OCI-LY7 (cell line): ENCODE measurements around the gene RBL2. TPM values are rescaled to one million over a fixed set of nuclear protein-coding genes. Genes with fewer than 3 reads are reported as not detected.

Source experiments
- BruUV-seq: library from RNA; stranded (reverse); fragments of 400-500 nt; replicated peaks from 2 replicates; lab custom pipeline; 2021; lab: Mats Ljungman, UMichigan
- CTCF ChIA-PET: fragments of 300-600 bp; sonication (Branson Sonifier 250); formaldehyde crosslinking; loops from one replicate; lab custom pipeline; 2022; ENCODE audit warnings: antibody characterized with exemption; ENCODE audit not compliant: unreplicated experiment; lab: Charles Lee
- POLR2A ChIA-PET: fragments of 300-600 bp; sonication (Branson Sonifier 250); formaldehyde crosslinking; loops from one replicate; lab custom pipeline; 2022; ENCODE audit warnings: antibody characterized with exemption; lab: Charles Lee
- DNase-seq: peaks from one replicate; pipeline ENCODE4 v3.0.0-alpha.2; 2015; ENCODE audit warnings: low spot score
- H2AFZ ChIP-seq: fragments of 200-600 bp; sonication (generic), shearing (Covaris generic); 2 replicates; pipeline ENCODE4 v1.6.1; 2014; ENCODE audit warnings: mild to moderate bottlenecking, antibody characterized with exemption, low read length, moderate library complexity
- H3K27ac ChIP-seq: fragments of 200-600 bp; sonication (generic); 2 replicates; pipeline ENCODE4 v1.5.1; 2014; ENCODE audit warnings: mixed run types, low read depth, mild to moderate bottlenecking, moderate library complexity, low read length, inconsistent platforms; ENCODE audit not compliant: poor library complexity, severe bottlenecking
- H3K36me3 ChIP-seq: fragments of 200-600 bp; sonication (generic); 2 replicates; pipeline ENCODE4 v1.6.1; 2014; ENCODE audit warnings: mild to moderate bottlenecking, antibody characterized with exemption, low read length, moderate library complexity, mixed read lengths; ENCODE audit not compliant: insufficient read depth
- H3K4me1 ChIP-seq: fragments of 200-600 bp; sonication (generic); 2 replicates; pipeline ENCODE4 v1.5.1; 2014; ENCODE audit warnings: mild to moderate bottlenecking, low read length; ENCODE audit not compliant: insufficient read depth, poor library complexity, severe bottlenecking
- H3K4me2 ChIP-seq: fragments of 200-600 bp; sonication (generic); 2 replicates; pipeline ENCODE4 v1.6.1; 2014; ENCODE audit warnings: mild to moderate bottlenecking, low read length
- H3K4me3 ChIP-seq: fragments of 200-600 bp; sonication (generic); 2 replicates; pipeline ENCODE4 v1.5.1; 2014; ENCODE audit warnings: mild to moderate bottlenecking, low read depth, low read length; ENCODE audit not compliant: poor library complexity, severe bottlenecking
- H3K79me2 ChIP-seq: fragments of 200-600 bp; sonication (generic); 2 replicates; pipeline ENCODE4 v1.6.1; 2016; ENCODE audit warnings: low read depth, mild to moderate bottlenecking, low read length, moderate library complexity, mixed read lengths; ENCODE audit not compliant: insufficient read depth
- H3K9me2 ChIP-seq: fragments of 200-600 bp; sonication (generic); 2 replicates; pipeline ENCODE4 v1.6.1; 2016; ENCODE audit warnings: mild to moderate bottlenecking, low read length, mixed read lengths; ENCODE audit not compliant: insufficient read depth
- H3K9me3 ChIP-seq: fragments of 200-600 bp; sonication (generic); 2 replicates; pipeline ENCODE4 v1.6.1; 2014; ENCODE audit warnings: mild to moderate bottlenecking, mixed run types, low read length, mixed read lengths
- H4K20me1 ChIP-seq: fragments of 200-600 bp; sonication (generic); 2 replicates; pipeline ENCODE4 v1.6.1; 2014; ENCODE audit warnings: mild to moderate bottlenecking, antibody characterized with exemption, low read length, moderate library complexity, mixed read lengths; ENCODE audit not compliant: insufficient read depth
- EZH2phosphoT487 ChIP-seq: fragments of 200-600 bp; sonication (generic); IDR thresholded peaks from 2 replicates; pipeline ENCODE4 v1.6.1; 2018; ENCODE audit warnings: low read depth, borderline replicate concordance, mild to moderate bottlenecking, mixed run types, antibody characterized with exemption, low read length, moderate library complexity, mixed read lengths
- intact Hi-C: fragments of 100-400 bp; cut with micrococcal nuclease; formaldehyde crosslinking; loops from one replicate; pipeline ENCODE4 v1.10.0; 2022; ENCODE audit not compliant: unreplicated experiment
- total RNA-seq, 2 experiments: library from RNA; depleted of rRNA in 1 of 2; stranded (reverse); fragments of >200 nt in 1 of 2; shearing (Covaris generic) in 1 of 2; gene quantifications; 2 replicates each; pipeline ENCODE4 v1.2.3, GENCODE V29; 2014 to 2022
- TF ChIP-seq, protein P1 (sequence below): fragments of 200-600 bp; sonication (generic); conservative IDR thresholded peaks from 2 replicates; pipeline ENCODE4 v1.5.1; 2014; ENCODE audit warnings: mild to moderate bottlenecking, antibody characterized with exemption, low read length, moderate library complexity, mixed read lengths

The RBL2 gene
- total RNA-seq, 2 experiments from 2014 or later, result 51.1 to 69.0 TPM

- POLR2A ChIA-PET, result no interaction called here
- H4K20me1 ChIP-seq, result no peaks in the 10 kb centered on the region
- no peak overlapping the region for H3K4me2 ChIP-seq
- H3K36me3 ChIP-seq, result no peaks in the 10 kb centered on the region
- no peaks in the 10 kb centered on the region for H3K9me3 ChIP-seq
- H3K9me2 ChIP-seq, result peaks cover 4% of the 10 kb centered on the region; the same call in 1 of the 2 replicates
- H3K27ac ChIP-seq, result no peak overlapping the region
- intact Hi-C loops, result no loop called here
- no peaks in the 10 kb centered on the region for H3K79me2 ChIP-seq
- DNase-seq, result no peak
- no peaks in the 10 kb centered on the region for H3K4me1 ChIP-seq
- no peak overlapping the region for H3K4me3 ChIP-seq
- CTCF ChIA-PET, result no interaction called here
- H2AFZ ChIP-seq, result no peak overlapping the region
- no TSS peak for BruUV-seq
- TF ChIP-seq, protein P1, sequence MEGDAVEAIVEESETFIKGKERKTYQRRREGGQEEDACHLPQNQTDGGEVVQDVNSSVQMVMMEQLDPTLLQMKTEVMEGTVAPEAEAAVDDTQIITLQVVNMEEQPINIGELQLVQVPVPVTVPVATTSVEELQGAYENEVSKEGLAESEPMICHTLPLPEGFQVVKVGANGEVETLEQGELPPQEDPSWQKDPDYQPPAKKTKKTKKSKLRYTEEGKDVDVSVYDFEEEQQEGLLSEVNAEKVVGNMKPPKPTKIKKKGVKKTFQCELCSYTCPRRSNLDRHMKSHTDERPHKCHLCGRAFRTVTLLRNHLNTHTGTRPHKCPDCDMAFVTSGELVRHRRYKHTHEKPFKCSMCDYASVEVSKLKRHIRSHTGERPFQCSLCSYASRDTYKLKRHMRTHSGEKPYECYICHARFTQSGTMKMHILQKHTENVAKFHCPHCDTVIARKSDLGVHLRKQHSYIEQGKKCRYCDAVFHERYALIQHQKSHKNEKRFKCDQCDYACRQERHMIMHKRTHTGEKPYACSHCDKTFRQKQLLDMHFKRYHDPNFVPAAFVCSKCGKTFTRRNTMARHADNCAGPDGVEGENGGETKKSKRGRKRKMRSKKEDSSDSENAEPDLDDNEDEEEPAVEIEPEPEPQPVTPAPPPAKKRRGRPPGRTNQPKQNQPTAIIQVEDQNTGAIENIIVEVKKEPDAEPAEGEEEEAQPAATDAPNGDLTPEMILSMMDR, result no peak
- no peak for TF ChIP-seq EZH2phosphoT487
Observed at GRCh38 chr16:53412549-53412948, 21.7 kb upstream of the RBL2 start.

- no peak overlapping the region for H3K4me3 ChIP-seq
- no peak overlapping the region for H3K27ac ChIP-seq
- H3K4me1 ChIP-seq, result no peaks in the 10 kb centered on the region
- no peak overlapping the region for H3K4me2 ChIP-seq
- ChIA-PET POLR2A (interaction anchor here (0.6 kb wide), 1 partner anchor 606 kb away, joined by 3 read pairs; no protein-coding TSS in a partner anchor), CTCF (no interaction called here)
- intact Hi-C loops, result no loop called here
- no peak for TF ChIP-seq EZH2phosphoT487
- TF ChIP-seq, protein P1, result no peak
- H2AFZ ChIP-seq, result no peak overlapping the region
- H3K9me3 ChIP-seq, result no peaks in the 10 kb centered on the region
- H3K9me2 ChIP-seq, result peaks cover 4% of the 10 kb centered on the region; the same call in 1 of the 2 replicates
- no peaks in the 10 kb centered on the region for H4K20me1 ChIP-seq
- no peak for DNase-seq
- H3K79me2 ChIP-seq, result no peaks in the 10 kb centered on the region
- BruUV-seq, result no TSS peak
- H3K36me3 ChIP-seq, result no peaks in the 10 kb centered on the region
Observed at GRCh38 chr16:53413864-53414263, 20.4 kb upstream of the RBL2 start.

DNA sequence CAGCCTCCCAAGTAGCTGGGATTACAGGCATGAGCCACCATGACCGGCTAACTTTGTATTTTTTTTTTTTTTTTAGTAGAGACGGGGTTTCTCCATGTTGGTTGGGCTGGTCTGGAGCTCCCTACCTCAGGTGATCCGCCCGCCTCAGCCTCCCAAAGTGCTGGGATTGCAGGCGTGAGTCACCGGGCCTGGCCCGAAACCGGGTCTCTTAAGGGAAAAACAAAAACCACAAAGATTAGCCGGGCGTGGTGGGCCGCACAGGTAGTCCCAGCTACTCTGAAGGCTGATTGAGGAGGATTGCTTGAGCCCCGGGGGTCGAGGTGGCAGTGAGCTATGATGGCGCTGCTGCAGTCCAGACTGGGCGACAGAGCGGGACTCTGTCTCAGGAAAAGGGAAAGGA lies 19.9 kb upstream of the RBL2 start:
- no peaks in the 10 kb centered on the region for H4K20me1 ChIP-seq
- no peak for TF ChIP-seq EZH2phosphoT487
- TF ChIP-seq, protein P1, result no peak
- no peaks in the 10 kb centered on the region for H3K4me1 ChIP-seq
- no peaks in the 10 kb centered on the region for H3K9me3 ChIP-seq
- H3K27ac ChIP-seq, result no peak overlapping the region
- CTCF ChIA-PET, result no interaction called here
- H3K79me2 ChIP-seq, result no peaks in the 10 kb centered on the region
- H3K4me3 ChIP-seq, result no peak overlapping the region
- H3K36me3 ChIP-seq, result no peaks in the 10 kb centered on the region
- no peak for DNase-seq
- H3K9me2 ChIP-seq, result no peaks in the 10 kb centered on the region
- BruUV-seq, result no TSS peak
- intact Hi-C loops, result no loop called here
- no peak overlapping the region for H3K4me2 ChIP-seq
- no peak overlapping the region for H2AFZ ChIP-seq
- POLR2A ChIA-PET, result interaction anchor here (0.6 kb wide), 1 partner anchor 605 kb away, joined by 3 read pairs; no protein-coding TSS in a partner anchor
